HCT116 (cell line): ENCODE measurements around the gene APP.

ENCODE experiments used
- POLR2A ChIP-seq: IDR thresholded peaks from 2 replicates; pipeline ENCODE4 v1.7.0; 2011; ENCODE audit warnings: borderline replicate concordance; ENCODE audit not compliant: insufficient read depth, insufficient read length; ENCODE audit errors: extremely low read depth
- RAD21 ChIP-seq: IDR thresholded peaks from 2 replicates; pipeline ENCODE4 v1.6.1; 2012; ENCODE audit warnings: low read depth, mild to moderate bottlenecking
- TCF7L2 ChIP-seq: IDR thresholded peaks from 2 replicates; pipeline ENCODE4 v1.7.0; 2011; ENCODE audit warnings: borderline replicate concordance, inconsistent platforms; ENCODE audit not compliant: insufficient read depth, insufficient read length; ENCODE audit errors: extremely low read depth
- TF ChIP-seq, protein P1 (sequence below), 3 experiments: fragments of 200-600 bp in 1 of 3; sonication (generic) in 1 of 3; IDR thresholded peaks in 2 of 3; conservative IDR thresholded peaks in 1 of 3; 2 replicates each; pipeline ENCODE4 v1.5.1; 2012 to 2017; ENCODE audit warnings: low read depth in 2 of 3, low read length in 2 of 3, antibody characterized with exemption in 1 of 3, borderline replicate concordance in 1 of 3, control low read depth in 1 of 3, mild to moderate bottlenecking in 1 of 3, mixed read lengths in 1 of 3, mixed run types in 1 of 3, moderate library complexity in 1 of 3; ENCODE audit not compliant: insufficient read depth in 1 of 3

DNA sequence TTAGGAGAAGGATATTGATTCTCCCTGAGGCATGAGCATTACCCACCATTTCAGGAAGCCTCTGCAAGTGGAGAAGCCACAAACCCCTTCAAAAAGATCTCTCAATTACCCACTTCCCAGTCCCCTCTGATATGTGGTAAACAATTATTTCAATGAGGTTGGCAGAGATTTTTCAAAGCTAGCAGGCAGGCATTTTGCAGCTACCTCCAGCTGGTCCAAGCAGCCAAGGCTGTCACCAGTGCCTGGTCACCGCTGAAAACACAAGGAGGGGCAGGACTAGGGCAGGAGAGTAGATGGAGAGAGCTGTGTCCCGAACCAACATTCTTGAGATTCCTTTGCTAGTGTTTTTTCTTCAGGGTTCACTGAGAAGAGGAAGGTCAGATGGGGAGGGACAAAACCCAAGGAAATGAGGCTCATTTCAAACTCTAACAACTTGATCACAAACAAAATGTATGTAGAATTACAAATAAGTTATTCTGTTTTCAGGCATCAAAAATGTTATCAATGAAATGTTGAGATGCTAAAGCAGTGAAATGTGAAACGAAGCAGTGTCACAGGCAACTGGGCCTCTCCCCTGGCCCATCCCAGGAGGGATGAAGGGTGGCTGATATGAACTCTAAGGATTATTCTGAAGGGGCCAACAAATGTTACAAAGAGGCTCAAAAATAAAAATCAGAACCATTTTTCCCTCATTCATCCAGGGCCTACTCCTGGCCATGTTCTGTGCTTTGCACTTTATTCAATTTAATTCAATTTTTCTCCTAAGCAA lies 22.3 kb downstream of the APP start:
- TF ChIP-seq, protein P1, sequence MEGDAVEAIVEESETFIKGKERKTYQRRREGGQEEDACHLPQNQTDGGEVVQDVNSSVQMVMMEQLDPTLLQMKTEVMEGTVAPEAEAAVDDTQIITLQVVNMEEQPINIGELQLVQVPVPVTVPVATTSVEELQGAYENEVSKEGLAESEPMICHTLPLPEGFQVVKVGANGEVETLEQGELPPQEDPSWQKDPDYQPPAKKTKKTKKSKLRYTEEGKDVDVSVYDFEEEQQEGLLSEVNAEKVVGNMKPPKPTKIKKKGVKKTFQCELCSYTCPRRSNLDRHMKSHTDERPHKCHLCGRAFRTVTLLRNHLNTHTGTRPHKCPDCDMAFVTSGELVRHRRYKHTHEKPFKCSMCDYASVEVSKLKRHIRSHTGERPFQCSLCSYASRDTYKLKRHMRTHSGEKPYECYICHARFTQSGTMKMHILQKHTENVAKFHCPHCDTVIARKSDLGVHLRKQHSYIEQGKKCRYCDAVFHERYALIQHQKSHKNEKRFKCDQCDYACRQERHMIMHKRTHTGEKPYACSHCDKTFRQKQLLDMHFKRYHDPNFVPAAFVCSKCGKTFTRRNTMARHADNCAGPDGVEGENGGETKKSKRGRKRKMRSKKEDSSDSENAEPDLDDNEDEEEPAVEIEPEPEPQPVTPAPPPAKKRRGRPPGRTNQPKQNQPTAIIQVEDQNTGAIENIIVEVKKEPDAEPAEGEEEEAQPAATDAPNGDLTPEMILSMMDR (IDR thresholded peaks at IDR 0.05 in 2 of 3, conservative IDR thresholded peaks at IDR 0.05 in 1 of 3; ENCODE audit: borderline replicate concordance in 1 of 3, insufficient read depth in 1 of 3, low read depth in 2 of 3, low read length in 2 of 3), result no peak
- no peak for TF ChIP-seq RAD21
- no peak for TF ChIP-seq POLR2A
- TF ChIP-seq TCF7L2, result no peak
